Testis (tissue), 3 donors: ENCODE data around the gene CARD9. TPM values are rescaled to one million over a fixed set of nuclear protein-coding genes. Genes with fewer than 3 reads are reported as not detected.

Source experiments
- DNase-seq: peaks from one replicate; pipeline ENCODE4 v3.0.0-alpha.2; 2019
- H3K27ac ChIP-seq, 2 donors: fragments of 200-600 bp; sonication (generic); one replicate each; pipeline ENCODE4 v1.5.1; 2019
- H3K27me3 ChIP-seq: fragments of 200-600 bp; sonication (generic); one replicate; pipeline ENCODE4 v1.5.1; 2019
- H3K36me3 ChIP-seq: fragments of 200-600 bp; sonication (generic); one replicate; pipeline ENCODE4 v1.5.1; 2017; ENCODE audit warnings: low read depth; ENCODE audit errors: missing control alignments
- H3K4me1 ChIP-seq: fragments of 200-600 bp; sonication (generic); one replicate; pipeline ENCODE4 v1.5.1; 2019
- H3K4me3 ChIP-seq, 2 donors: fragments of 200-600 bp; sonication (generic); one replicate each; pipeline ENCODE4 v1.5.1; 2017 to 2019
- H3K9me3 ChIP-seq: fragments of 200-600 bp; sonication (generic); one replicate; pipeline ENCODE4 v1.5.1; 2017
- POLR2A ChIP-seq: fragments of 450-650 bp; IDR thresholded peaks from one replicate; pipeline ENCODE4 v1.6.1; 2017; ENCODE audit warnings: antibody characterized with exemption, mild to moderate bottlenecking, moderate library complexity
- WGBS, 2 donors: methylation state at CpG; one replicate each; pipeline ENCODE4 v1.1.5; 2018; 5-methylcytosine and 5-hydroxymethylcytosine counted together
- intact Hi-C: fragments of 100-400 bp; cut with DNase I; formaldehyde crosslinking; loops from one replicate; pipeline ENCODE4 v1.15.1; 2023; ENCODE audit warnings: low total_unique reads
- polyA plus RNA-seq: library from polyadenylated mRNA; stranded (reverse); fragments of 350-450 nt; fragmentation: Illumina TruSeq; extraction: RNeasy Lipid Tissue Mini Kit (QIAGEN cat#74804); gene quantifications from one replicate; pipeline ENCODE4 v1.2.3, GENCODE V29; 2014; ENCODE audit warnings: low read depth, low replicate concordance; ENCODE audit not compliant: insufficient read depth
- total RNA-seq, 2 donors: library from RNA; depleted of rRNA; stranded (reverse); fragments of >200 nt; gene quantifications; one replicate each; pipeline ENCODE4 v1.2.3, GENCODE V29; 2016
- TF ChIP-seq, protein P1 (sequence below), 3 experiments: fragments of 450-650 bp in 2 of 3; fragments of 200-600 bp in 1 of 3; sonication (generic) in 1 of 3; IDR thresholded peaks; one replicate each; pipeline ENCODE4 v1.5.1; 2016 to 2019; ENCODE audit warnings: antibody characterized with exemption in 3 of 3, mild to moderate bottlenecking in 2 of 3, moderate library complexity in 1 of 3

Gene CARD9
- total and polyA plus RNA-seq, 3 donors from 2014 or later = 1.8 to 3.7 (median 3.5) TPM

DNA sequence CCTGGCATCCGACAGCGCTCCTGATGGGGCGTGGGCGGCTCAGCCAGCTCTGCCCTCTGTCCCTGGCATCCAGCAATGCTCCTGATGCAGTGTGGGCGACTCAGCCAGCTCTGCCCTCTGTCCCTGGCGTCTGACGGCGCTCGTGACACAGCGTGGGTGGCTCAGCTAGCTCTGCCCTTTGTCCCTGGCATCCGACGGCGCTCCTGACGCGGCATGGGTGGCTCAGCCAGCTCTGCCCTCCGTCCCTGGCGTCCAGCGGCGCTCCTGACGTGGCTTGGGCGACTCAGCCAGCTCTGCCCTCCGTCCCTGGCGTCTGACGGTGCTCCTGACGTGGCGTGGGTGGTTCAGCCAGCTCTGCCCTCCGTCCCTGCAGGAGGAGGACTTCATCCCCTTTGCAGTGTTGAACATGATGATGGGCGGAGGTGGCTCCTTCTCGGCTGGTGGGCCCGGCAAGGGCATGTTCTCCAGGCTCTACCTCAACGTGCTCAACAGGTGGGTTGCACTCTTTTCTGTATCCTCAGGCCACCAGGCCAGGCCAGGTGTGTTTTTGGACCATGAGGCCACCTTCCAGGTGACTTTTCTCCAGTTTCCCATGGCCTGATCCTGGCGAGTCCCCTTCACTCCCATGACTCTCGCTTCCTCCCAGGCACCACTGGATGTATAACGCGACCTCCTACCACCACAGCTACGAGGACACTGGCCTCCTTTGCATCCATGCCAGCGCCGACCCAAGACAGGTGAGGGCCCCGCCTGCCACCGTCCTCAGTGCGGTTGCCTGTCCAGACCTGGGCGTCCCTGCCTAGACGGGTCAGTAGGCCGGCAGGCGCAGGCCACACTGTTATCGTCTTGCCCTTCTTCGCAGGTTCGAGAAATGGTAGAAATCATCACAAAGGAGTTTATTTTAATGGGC, 45.0 kb upstream of the CARD9 start:
- Histone ChIP-seq H3K36me3 (no peaks in the 10 kb centered on the region), H3K9me3 (no peaks in the 10 kb centered on the region), H3K4me1 (no peaks in the 10 kb centered on the region), H3K27ac (no peak overlapping the region), H3K27me3 (no peaks in the 10 kb centered on the region), H3K4me3 (no peak overlapping the region)
- DNase-seq = no peak
- TF ChIP-seq POLR2A = no peak
- TF ChIP-seq, protein P1, sequence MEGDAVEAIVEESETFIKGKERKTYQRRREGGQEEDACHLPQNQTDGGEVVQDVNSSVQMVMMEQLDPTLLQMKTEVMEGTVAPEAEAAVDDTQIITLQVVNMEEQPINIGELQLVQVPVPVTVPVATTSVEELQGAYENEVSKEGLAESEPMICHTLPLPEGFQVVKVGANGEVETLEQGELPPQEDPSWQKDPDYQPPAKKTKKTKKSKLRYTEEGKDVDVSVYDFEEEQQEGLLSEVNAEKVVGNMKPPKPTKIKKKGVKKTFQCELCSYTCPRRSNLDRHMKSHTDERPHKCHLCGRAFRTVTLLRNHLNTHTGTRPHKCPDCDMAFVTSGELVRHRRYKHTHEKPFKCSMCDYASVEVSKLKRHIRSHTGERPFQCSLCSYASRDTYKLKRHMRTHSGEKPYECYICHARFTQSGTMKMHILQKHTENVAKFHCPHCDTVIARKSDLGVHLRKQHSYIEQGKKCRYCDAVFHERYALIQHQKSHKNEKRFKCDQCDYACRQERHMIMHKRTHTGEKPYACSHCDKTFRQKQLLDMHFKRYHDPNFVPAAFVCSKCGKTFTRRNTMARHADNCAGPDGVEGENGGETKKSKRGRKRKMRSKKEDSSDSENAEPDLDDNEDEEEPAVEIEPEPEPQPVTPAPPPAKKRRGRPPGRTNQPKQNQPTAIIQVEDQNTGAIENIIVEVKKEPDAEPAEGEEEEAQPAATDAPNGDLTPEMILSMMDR (IDR thresholded peaks at IDR 0.05) = no peak
- WGBS, 2 donors = 90% methylated on average over 36 to 48 of the region's 48 CpGs
- intact Hi-C loops = no loop called here

DNA sequence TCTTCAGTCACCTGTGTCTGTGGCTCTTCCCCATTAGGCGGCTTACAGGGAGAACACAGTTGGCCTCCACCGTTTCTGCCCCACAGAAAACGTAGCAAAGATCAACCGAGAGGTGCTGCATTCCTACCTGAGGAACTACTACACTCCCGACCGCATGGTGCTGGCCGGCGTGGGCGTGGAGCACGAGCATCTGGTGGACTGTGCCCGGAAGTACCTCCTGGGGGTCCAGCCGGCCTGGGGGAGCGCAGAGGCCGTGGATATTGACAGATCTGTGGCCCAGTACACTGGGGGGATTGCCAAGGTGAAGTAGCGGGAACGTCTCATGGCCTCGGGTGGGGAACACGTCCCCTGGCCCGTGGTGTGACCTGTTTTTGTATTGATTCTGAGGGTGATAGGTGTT, 43.4 kb upstream of the CARD9 start:
- WGBS, 2 donors = 87 to 94% methylated on average over 15 to 19 of the region's 19 CpGs
- Histone ChIP-seq H3K27me3 (no peaks in the 10 kb centered on the region), H3K27ac (no peak overlapping the region), H3K9me3 (no peaks in the 10 kb centered on the region), H3K36me3 (no peaks in the 10 kb centered on the region), H3K4me1 (no peaks in the 10 kb centered on the region), H3K4me3 (no peak overlapping the region)
- intact Hi-C loops = no loop called here
- TF ChIP-seq, protein P1 (IDR thresholded peaks at IDR 0.05) = no peak
- TF ChIP-seq POLR2A = no peak
- DNase-seq = no peak

DNA sequence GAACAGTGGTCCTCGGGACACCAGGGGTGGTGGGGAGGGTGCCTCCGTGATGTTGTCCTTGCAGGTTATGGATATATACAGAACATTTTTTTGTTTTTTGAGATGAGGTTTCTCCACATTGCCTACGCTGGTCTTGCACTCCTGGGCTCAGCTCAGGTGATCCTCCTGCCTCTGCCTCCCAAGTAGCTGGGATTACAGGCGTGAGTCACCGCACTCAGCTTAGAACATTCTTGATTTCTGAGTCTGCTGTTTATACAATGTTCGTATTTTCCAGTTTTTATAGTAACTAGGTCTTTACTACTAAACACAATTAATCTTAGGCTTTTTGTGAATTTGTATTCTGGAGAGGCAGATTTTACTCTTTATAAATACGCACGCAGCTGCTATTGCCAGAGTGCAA, 43.0 kb upstream of the CARD9 start:
- Histone ChIP-seq H3K4me1 (peaks cover 2% of the 10 kb centered on the region), H3K27ac (no peak overlapping the region), H3K36me3 (no peaks in the 10 kb centered on the region), H3K27me3 (no peaks in the 10 kb centered on the region), H3K4me3 (no peak overlapping the region), H3K9me3 (no peaks in the 10 kb centered on the region)
- intact Hi-C loops = no loop called here
- TF ChIP-seq, protein P1 (IDR thresholded peaks at IDR 0.05) = no peak
- no peak for TF ChIP-seq POLR2A
- 96 to 99% methylated on average over 8 of the region's 8 CpGs for WGBS, 2 donors
- no peak for DNase-seq

DNA sequence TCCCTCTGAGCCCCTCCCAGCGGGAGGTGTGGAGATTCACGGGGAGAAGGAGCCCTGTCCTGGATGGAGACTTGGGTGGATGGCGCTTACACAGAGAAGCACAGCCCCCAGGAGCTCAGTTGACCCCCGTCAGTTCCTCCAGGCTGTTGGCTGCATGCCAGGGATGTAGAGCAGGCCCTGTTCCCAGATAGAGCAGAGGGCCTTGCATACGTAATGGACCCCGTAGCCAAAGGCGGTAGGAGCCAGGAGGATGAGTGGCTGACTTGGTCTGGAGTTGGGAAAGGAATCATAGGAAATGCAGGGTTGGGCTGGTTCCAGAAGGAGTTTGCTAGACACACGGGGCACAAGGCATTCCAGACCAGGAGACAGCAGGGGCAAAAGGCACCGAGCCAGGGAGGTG, 39.5 kb upstream of the CARD9 start:
- intact Hi-C loops = no loop called here

More for the DNA sequence above, 39.5 kb upstream of the CARD9 start:
- H3K36me3 ChIP-seq = no peaks in the 10 kb centered on the region
- H3K27me3 ChIP-seq = no peaks in the 10 kb centered on the region
- peaks cover 15% of the 10 kb centered on the region for H3K4me1 ChIP-seq
- H3K27ac ChIP-seq = no peak overlapping the region
- 59 to 68% methylated on average over 7 to 9 of the region's 9 CpGs for WGBS, 2 donors
- no peak for TF ChIP-seq POLR2A
- TF ChIP-seq, protein P1 (IDR thresholded peaks at IDR 0.05) = no peak
- DNase-seq = no peak
- no peaks in the 10 kb centered on the region for H3K9me3 ChIP-seq
- no peak overlapping the region for H3K4me3 ChIP-seq
